Psoas muscle (tissue), 8 donors: Measurements from ENCODE around the gene PPP6R3. TPM values are rescaled to one million over a fixed set of nuclear protein-coding genes. Genes with fewer than 3 reads are reported as not detected.

Experiments used
- ATAC-seq, 4 donors: fragments of 200-7000 bp; cut with Tn5 transposase; one replicate each; pipeline ENCODE4 v1.9.1; 2020; ENCODE audit warnings: moderate library complexity in 3 of 4, mild to moderate bottlenecking in 2 of 4
- DNase-seq, 2 donors: peaks; one replicate each; pipeline ENCODE4 v3.0.0-alpha.2; 2020
- H3K27ac ChIP-seq: fragments of 200-600 bp; one replicate; pipeline ENCODE4 v1.8.0; 2022
- H3K27me3 ChIP-seq, 3 donors: fragments of 200-600 bp in 1 of 3; one replicate each; pipeline versions ENCODE4 v1.6.1 to v1.8.0; 2013 to 2022; ENCODE audit warnings: low read length in 2 of 3, mild to moderate bottlenecking in 2 of 3, moderate library complexity in 1 of 3; ENCODE audit not compliant: insufficient read depth in 3 of 3
- H3K36me3 ChIP-seq, 2 donors: fragments of 200-600 bp in 1 of 2; one replicate each; pipeline versions ENCODE4 v1.6.1 to v1.8.0; 2013 to 2022; ENCODE audit warnings: low read depth in 1 of 2, mild to moderate bottlenecking in 1 of 2, moderate library complexity in 1 of 2; ENCODE audit not compliant: insufficient read depth in 1 of 2
- H3K4me1 ChIP-seq: fragments of 200-600 bp; one replicate; pipeline ENCODE4 v1.8.0; 2022
- H3K4me3 ChIP-seq: fragments of 200-600 bp; one replicate; pipeline ENCODE4 v1.8.0; 2022; ENCODE audit warnings: mild to moderate bottlenecking
- H3K9me3 ChIP-seq: fragments of 200-600 bp; one replicate; pipeline ENCODE4 v1.8.0; 2022
- WGBS, 3 donors: extraction: QIAGEN DNeasy Blood & Tissue Kit; methylation state at CpG; one replicate each; pipeline versions ENCODE4 v1.1.6 to v1.1.7; 2013; 5-methylcytosine and 5-hydroxymethylcytosine counted together
- intact Hi-C, 2 donors: fragments of 100-400 bp; cut with DNase I; formaldehyde crosslinking; loops; one replicate each; pipeline versions ENCODE4 v1.11.0 to v1.14.2; 2022
- polyA plus RNA-seq, 3 donors: library from polyadenylated mRNA; stranded (reverse); fragments of 200-250 nt; gene quantifications; one replicate each; pipeline ENCODE4 v1.2.3, GENCODE V29; 2013
- total RNA-seq, 4 donors: library from RNA; stranded (reverse); fragmentation: NEBNext Ultra II Directional in 2 of 4; extraction: Animal tissue kit (Norgen Biotek cat#: 25700) in 2 of 4; gene quantifications; one replicate each; pipeline versions ENCODE4 v1.2.1 to v1.2.4, GENCODE V29; 2021 to 2023
- TF ChIP-seq, protein P1 (sequence below): fragments of 200-600 bp; IDR thresholded peaks from one replicate; pipeline ENCODE4 v1.8.0; 2022; ENCODE audit warnings: antibody characterized with exemption
- donor health status: healthy with polysubstance abuse.
- donor health status: DM: no; HTN: no; CAD: no; lungs with moderate emphysema.
- donor health status: Bipolar disorder and iron deficiency.
- donor health status: healthy.
- donor health status: DM: yes; HTN: yes; CAD: no.
- donor health status: DM: no; HTN: no; CAD: no.
- donor health status: DM: no; HTN: no; CAD: no.
- donor health status: DM: yes; HTN: yes; CAD: no.

Gene PPP6R3
- total and polyA plus RNA-seq, 7 donors, result 19.7 to 102 (median 58.8) TPM

DNA sequence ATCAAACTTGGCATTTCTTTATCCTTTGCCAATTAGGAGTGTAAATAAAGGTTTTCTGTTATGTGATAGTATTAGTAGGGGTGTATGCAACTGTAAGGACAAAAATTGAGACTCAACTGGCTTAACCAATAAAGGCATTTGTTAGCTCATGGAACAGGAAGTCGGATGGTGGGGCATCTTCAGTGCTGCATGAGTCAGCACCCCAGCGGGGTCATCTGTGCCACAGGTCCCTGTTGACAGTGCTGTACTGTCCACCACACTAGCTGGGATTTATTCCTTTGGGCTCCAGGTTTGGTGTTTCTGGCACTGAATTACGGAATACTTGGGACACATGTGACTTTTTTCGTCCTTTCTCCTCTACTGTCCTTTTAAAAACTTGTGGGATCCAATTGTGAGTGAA, 86.0 kb downstream of the PPP6R3 start:
- TF ChIP-seq, protein P1, sequence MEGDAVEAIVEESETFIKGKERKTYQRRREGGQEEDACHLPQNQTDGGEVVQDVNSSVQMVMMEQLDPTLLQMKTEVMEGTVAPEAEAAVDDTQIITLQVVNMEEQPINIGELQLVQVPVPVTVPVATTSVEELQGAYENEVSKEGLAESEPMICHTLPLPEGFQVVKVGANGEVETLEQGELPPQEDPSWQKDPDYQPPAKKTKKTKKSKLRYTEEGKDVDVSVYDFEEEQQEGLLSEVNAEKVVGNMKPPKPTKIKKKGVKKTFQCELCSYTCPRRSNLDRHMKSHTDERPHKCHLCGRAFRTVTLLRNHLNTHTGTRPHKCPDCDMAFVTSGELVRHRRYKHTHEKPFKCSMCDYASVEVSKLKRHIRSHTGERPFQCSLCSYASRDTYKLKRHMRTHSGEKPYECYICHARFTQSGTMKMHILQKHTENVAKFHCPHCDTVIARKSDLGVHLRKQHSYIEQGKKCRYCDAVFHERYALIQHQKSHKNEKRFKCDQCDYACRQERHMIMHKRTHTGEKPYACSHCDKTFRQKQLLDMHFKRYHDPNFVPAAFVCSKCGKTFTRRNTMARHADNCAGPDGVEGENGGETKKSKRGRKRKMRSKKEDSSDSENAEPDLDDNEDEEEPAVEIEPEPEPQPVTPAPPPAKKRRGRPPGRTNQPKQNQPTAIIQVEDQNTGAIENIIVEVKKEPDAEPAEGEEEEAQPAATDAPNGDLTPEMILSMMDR, result no peak
- intact Hi-C loops, result no loop called here
- WGBS, 3 donors, result 69 to 85% (median 70%) methylated on average over 4 of the region's 4 CpGs
- Histone ChIP-seq H3K36me3 (peaks cover 0 to 57% of the 10 kb centered on the region in 2 donors), H3K4me1 (peaks cover 75% of the 10 kb centered on the region), H3K27me3 (no peaks in the 10 kb centered on the region), H3K27ac (peak overlapping the region; percentile 58), H3K4me3 (peak overlapping the region; percentile 22), H3K9me3 (no peaks in the 10 kb centered on the region)
- ATAC-seq, result peak; percentile 72 to 83 (median 80)
- DNase-seq, result peak in 1 of 2 donors; percentile 41

DNA sequence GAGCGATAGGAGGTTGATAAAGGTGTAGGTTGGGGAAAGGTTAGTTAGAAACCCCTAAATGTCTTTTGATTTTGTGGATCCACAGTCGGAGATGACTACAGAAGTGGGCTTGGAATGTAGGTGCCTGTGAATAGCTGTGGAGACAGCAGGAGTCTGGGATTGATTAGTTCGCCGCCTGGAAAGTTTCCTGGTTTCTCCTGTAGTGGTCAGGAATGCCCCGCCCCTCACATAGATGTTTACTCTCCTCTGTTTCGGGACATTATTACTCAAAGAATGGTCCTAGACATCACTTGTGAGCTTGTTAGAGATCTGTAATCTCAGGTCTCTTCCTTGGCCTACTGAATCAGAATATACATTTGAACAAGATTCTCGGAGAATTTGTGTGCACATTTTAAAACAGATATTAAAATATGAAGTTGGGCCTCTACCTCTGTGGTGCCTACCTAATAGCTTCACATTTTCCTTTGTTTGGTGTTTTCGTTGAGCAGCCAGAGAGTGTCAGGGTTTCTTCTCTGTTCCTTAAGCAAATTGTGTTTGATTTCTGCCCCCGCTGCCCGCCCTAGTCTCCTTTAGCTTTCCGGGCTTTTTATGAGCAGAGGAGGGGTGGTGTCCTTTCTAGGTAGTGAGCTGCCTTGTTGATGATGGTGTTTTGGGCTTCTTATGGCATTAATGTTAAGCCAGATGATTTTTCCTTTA, 89.4 kb downstream of the PPP6R3 start:
- Histone ChIP-seq H3K27ac (peak overlapping the region; percentile 58), H3K36me3 (peaks cover 0 to 75% of the 10 kb centered on the region in 2 donors), H3K4me1 (peaks cover 52% of the 10 kb centered on the region), H3K9me3 (no peaks in the 10 kb centered on the region), H3K27me3 (no peaks in the 10 kb centered on the region), H3K4me3 (no peak overlapping the region)
- intact Hi-C loops, result no loop called here
- TF ChIP-seq, protein P1, result no peak
- no peak for ATAC-seq
- WGBS, 3 donors, result 76 to 81% (median 77%) methylated on average over 11 of the region's 11 CpGs
- DNase-seq, result no peak

GRCh38 chr11:68550485-68550817, 89.9 kb downstream of the PPP6R3 start:
- intact Hi-C loops, result no loop called here
- DNase-seq, result no peak
- 51 to 63% (median 60%) methylated on average over 4 of the region's 4 CpGs for WGBS, 3 donors

DNA sequence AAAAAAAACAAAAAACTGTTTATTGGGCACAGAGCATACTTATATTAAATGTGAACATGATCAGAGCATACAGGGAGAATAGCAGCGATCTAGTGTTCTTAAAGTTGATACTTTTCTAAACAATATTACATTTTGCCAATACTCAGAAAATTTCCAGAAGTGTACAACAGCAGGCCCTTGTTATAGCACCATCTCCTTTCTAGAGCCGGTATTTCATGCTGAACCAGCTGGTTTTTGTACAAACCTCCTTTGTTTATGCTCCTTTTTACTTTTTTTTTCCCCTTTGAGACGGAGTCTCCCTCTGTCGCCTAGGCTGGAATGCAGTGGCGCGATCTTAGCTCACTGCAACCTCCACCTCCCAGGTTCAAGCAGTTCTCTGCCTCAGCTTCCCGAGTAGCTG, 90.7 kb downstream of the PPP6R3 start:
- H3K27me3 ChIP-seq, result no peaks in the 10 kb centered on the region
- no peak overlapping the region for H3K4me3 ChIP-seq
- intact Hi-C loops, result no loop called here
- H3K9me3 ChIP-seq, result no peaks in the 10 kb centered on the region
- 87 to 93% (median 87%) methylated on average over 7 of the region's 7 CpGs for WGBS, 3 donors
- H3K4me1 ChIP-seq, result peaks cover 39% of the 10 kb centered on the region
- TF ChIP-seq, protein P1, result no peak
- H3K27ac ChIP-seq, result no peak overlapping the region
- ATAC-seq, result no peak
- DNase-seq, result no peak
- peaks cover 0 to 82% of the 10 kb centered on the region in 2 donors for H3K36me3 ChIP-seq

More at GRCh38 chr11:68550485-68550817, 89.9 kb downstream of the PPP6R3 start:
- Histone ChIP-seq H3K9me3 (no peaks in the 10 kb centered on the region), H3K27me3 (no peaks in the 10 kb centered on the region), H3K4me1 (peaks cover 47% of the 10 kb centered on the region), H3K27ac (peak overlapping the region; percentile 58), H3K36me3 (peaks cover 0 to 76% of the 10 kb centered on the region in 2 donors), H3K4me3 (no peak overlapping the region)
- TF ChIP-seq, protein P1, result no peak
- ATAC-seq, result no peak

GRCh38 chr11:68551777-68552176, 91.2 kb downstream of the PPP6R3 start:
- ATAC-seq, result no peak
- peaks cover 0 to 85% of the 10 kb centered on the region in 2 donors for H3K36me3 ChIP-seq
- no peak overlapping the region for H3K27ac ChIP-seq
- intact Hi-C loops, result no loop called here
- no peaks in the 10 kb centered on the region for H3K9me3 ChIP-seq
- no peaks in the 10 kb centered on the region for H3K27me3 ChIP-seq
- WGBS, 3 donors, result 87 to 93% (median 93%) methylated on average over 3 of the region's 3 CpGs
- no peak overlapping the region for H3K4me3 ChIP-seq
- DNase-seq, result no peak
- TF ChIP-seq, protein P1, result no peak
- H3K4me1 ChIP-seq, result peaks cover 35% of the 10 kb centered on the region
